K562 (cell line): ENCODE data around the gene ADGRA1.

Source experiments
- ATF1 ChIP-seq, 2 experiments: fragments of 450-650 bp in 1 of 2; IDR thresholded peaks; 2 replicates each; pipeline ENCODE4 v1.6.1; 2016; ENCODE audit warnings: missing compliant biosample characterization in 1 of 2, missing genetic modification characterization in 1 of 2
- DMBX1 ChIP-seq: fragments of 250-450 bp; sonication (Bioruptor Pico); IDR thresholded peaks from 2 replicates; pipeline ENCODE4 v1.8.0; 2022; ENCODE audit warnings: inconsistent platforms, mild to moderate bottlenecking, moderate library complexity, borderline replicate concordance
- EGR1 ChIP-seq: fragments of 450-650 bp; conservative IDR thresholded peaks from 2 replicates; pipeline ENCODE4 v1.6.1; 2017; ENCODE audit warnings: mild to moderate bottlenecking
- JUNB ChIP-seq: fragments of 450-650 bp; formaldehyde crosslinking; conservative IDR thresholded peaks from 2 replicates; pipeline ENCODE4 v1.4.0; 2020; ENCODE audit warnings: mild to moderate bottlenecking
- MTA2 ChIP-seq: fragments of 450-650 bp; IDR thresholded peaks from 2 replicates; pipeline ENCODE4 v1.6.1; 2016; ENCODE audit warnings: low read depth
- SRF ChIP-seq, 2 experiments: fragments of 250-450, 450-650 bp in 1 of 2; sonication (Bioruptor Pico) in 1 of 2; sonication (generic) in 1 of 2; formaldehyde crosslinking; IDR thresholded peaks; 2 replicates each; pipeline versions ENCODE4 v1.5.0 to v1.5.1; 2020 to 2022; ENCODE audit warnings: mild to moderate bottlenecking in 1 of 2, missing genetic modification reagents in 1 of 2
- TRIM28 ChIP-seq: fragments of 450-650 bp; IDR thresholded peaks from 2 replicates; pipeline ENCODE4 v1.6.1; 2017
- ZBTB17 ChIP-seq: fragments of 450-650 bp; formaldehyde crosslinking; IDR thresholded peaks from 2 replicates; pipeline ENCODE4 v1.4.0; 2020; ENCODE audit warnings: mild to moderate bottlenecking
- ZNF316 ChIP-seq: fragments of 450-650 bp; IDR thresholded peaks from 2 replicates; pipeline ENCODE4 v1.6.1; 2016
- TF ChIP-seq, protein P1 (sequence below), 3 experiments: IDR thresholded peaks in 2 of 3; conservative IDR thresholded peaks in 1 of 3; 2 replicates each; pipeline ENCODE4 v1.5.1; 2011 to 2012; ENCODE audit warnings: low read length in 3 of 3, mild to moderate bottlenecking in 3 of 3, control low read depth in 2 of 3, improper control_type of control experiment in 1 of 3, inconsistent platforms in 1 of 3, low read depth in 1 of 3, mixed read lengths in 1 of 3, moderate library complexity in 1 of 3; ENCODE audit not compliant: insufficient read depth in 2 of 3

DNA sequence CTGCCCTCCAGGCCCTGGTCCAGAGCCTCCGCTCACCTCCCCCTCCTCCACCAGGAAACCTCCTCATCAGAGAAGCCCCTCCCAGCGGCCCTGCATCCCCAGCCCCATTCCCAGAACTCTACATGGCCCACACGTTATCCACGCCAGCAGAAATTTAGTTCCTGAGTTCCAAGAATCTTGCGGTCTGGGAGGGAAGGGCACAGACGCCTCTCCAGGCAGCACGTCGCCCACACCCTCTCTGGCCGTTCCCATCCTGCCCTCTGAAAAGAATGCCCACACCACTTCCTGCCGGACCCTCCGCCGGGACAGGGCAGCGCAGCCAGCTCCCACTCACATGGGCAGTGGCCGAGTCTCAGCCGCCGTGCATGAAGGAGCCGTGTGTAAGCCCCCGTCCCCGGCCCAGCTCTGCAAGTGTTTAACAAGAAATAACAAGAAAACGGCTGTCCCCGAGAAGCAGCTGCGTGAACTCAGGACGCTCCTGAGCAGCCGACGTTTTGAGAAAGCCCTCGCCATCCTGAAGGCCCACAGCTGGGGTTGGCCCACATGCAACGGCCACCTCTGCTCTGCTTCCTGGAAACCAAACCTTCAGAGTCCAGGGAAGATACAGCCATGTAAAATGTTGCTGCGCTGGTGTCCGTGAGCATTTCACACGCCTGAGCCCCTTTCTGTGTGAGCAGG, 17.4 kb downstream of the ADGRA1 start:
- no peak for TF ChIP-seq ZBTB17 (CRISPR knock-in tag)
- no peak for TF ChIP-seq MTA2
- TF ChIP-seq EGR1: no peak
- TF ChIP-seq JUNB (CRISPR knock-in tag): no peak
- no peak for TF ChIP-seq ATF1 (CRISPR knock-in tag; IDR thresholded peaks at IDR 0.05)
- no peak for TF ChIP-seq ATF1 (tag; IDR thresholded peaks at IDR 0.05)
- TF ChIP-seq, protein P1, sequence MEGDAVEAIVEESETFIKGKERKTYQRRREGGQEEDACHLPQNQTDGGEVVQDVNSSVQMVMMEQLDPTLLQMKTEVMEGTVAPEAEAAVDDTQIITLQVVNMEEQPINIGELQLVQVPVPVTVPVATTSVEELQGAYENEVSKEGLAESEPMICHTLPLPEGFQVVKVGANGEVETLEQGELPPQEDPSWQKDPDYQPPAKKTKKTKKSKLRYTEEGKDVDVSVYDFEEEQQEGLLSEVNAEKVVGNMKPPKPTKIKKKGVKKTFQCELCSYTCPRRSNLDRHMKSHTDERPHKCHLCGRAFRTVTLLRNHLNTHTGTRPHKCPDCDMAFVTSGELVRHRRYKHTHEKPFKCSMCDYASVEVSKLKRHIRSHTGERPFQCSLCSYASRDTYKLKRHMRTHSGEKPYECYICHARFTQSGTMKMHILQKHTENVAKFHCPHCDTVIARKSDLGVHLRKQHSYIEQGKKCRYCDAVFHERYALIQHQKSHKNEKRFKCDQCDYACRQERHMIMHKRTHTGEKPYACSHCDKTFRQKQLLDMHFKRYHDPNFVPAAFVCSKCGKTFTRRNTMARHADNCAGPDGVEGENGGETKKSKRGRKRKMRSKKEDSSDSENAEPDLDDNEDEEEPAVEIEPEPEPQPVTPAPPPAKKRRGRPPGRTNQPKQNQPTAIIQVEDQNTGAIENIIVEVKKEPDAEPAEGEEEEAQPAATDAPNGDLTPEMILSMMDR (IDR thresholded peaks at IDR 0.05 in 2 of 3, conservative IDR thresholded peaks at IDR 0.05 in 1 of 3; ENCODE audit: insufficient read depth in 2 of 3, low read depth in 1 of 3, low read length in 3 of 3): no peak
- no peak for TF ChIP-seq DMBX1
- TF ChIP-seq ZNF316: no peak
- no peak for TF ChIP-seq TRIM28
- TF ChIP-seq SRF (CRISPR knock-in tag; IDR thresholded peaks at IDR 0.05): no peak
